ENCODE data around the gene PBOV1.

PBOV1 gene

DNA sequence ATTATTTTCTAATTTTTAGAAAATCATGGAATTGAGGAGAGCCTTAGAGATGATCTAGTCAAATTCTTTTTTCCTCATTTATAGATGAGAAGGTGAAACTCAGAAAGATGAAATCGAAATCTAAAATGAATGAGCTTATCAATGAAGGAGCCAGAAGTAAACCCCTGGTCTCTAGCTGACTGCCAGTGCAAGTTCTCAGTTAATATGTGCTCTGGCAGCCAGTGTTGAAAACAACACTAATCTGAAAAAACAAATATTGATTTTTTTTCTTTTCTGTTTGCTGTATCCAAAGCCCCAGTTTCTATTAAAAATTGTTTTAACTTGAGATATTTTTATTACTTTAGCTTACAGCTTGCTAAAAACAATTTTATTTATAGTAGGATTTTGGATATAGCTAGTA lies 21.5 kb upstream of the PBOV1 start:
- TF ChIP-seq, protein P1, sequence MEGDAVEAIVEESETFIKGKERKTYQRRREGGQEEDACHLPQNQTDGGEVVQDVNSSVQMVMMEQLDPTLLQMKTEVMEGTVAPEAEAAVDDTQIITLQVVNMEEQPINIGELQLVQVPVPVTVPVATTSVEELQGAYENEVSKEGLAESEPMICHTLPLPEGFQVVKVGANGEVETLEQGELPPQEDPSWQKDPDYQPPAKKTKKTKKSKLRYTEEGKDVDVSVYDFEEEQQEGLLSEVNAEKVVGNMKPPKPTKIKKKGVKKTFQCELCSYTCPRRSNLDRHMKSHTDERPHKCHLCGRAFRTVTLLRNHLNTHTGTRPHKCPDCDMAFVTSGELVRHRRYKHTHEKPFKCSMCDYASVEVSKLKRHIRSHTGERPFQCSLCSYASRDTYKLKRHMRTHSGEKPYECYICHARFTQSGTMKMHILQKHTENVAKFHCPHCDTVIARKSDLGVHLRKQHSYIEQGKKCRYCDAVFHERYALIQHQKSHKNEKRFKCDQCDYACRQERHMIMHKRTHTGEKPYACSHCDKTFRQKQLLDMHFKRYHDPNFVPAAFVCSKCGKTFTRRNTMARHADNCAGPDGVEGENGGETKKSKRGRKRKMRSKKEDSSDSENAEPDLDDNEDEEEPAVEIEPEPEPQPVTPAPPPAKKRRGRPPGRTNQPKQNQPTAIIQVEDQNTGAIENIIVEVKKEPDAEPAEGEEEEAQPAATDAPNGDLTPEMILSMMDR (IDR thresholded peaks at IDR 0.05; ENCODE audit: control insufficient read depth, extremely low read depth, insufficient read depth): no peak
- no peak overlapping the region for H3K4me3 ChIP-seq (ENCODE audit: low read depth, low read length)
- DNase-seq (ENCODE audit: low read depth): no peak

DNA sequence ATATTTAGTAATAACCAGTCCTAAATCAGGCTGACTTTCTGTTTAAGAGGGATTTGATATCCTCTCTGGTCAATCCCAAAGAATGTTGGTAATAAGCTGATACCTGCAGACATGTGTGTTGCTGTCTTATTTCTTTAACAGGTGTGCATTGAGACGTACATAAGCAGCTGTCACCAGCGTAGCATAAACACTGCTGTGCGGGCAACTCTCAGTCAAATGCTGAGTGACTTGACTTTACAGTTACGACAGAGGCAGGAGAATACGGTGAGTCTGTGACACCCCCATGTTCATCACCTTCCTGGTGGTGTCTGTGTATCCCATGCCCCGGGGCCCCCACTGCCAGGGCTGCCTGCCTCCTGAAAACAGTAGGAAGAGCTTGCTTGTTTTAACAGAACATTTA lies 20.1 kb upstream of the PBOV1 start:
- no peak for DNase-seq (ENCODE audit: low read depth)
- TF ChIP-seq, protein P1 (IDR thresholded peaks at IDR 0.05; ENCODE audit: control insufficient read depth, extremely low read depth, insufficient read depth): no peak
- H3K4me3 ChIP-seq (ENCODE audit: low read depth, low read length): no peak overlapping the region

DNA sequence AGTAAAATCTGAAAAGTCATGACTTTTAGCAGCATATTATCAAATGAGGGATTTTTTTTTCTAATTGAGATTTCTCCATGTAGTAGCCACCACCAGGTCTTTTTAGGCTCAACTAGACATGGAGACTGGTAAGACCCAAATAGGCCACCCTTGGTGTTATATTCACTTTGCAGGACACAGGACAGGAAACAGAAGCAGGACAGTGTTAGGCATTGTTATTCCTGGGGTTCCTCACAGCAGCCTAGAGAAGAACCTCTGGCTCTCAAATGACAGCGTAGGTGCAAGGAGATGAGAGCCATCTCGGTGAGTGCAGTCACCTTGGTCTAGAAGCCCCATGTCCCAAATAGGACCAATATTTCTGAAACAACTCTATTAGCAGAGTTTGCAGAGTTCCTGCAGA lies 19.2 kb upstream of the PBOV1 start:
- DNase-seq (ENCODE audit: low read depth): no peak
- H3K4me3 ChIP-seq (ENCODE audit: low read depth, low read length): no peak overlapping the region
- TF ChIP-seq, protein P1 (IDR thresholded peaks at IDR 0.05; ENCODE audit: control insufficient read depth, extremely low read depth, insufficient read depth): no peak

DNA sequence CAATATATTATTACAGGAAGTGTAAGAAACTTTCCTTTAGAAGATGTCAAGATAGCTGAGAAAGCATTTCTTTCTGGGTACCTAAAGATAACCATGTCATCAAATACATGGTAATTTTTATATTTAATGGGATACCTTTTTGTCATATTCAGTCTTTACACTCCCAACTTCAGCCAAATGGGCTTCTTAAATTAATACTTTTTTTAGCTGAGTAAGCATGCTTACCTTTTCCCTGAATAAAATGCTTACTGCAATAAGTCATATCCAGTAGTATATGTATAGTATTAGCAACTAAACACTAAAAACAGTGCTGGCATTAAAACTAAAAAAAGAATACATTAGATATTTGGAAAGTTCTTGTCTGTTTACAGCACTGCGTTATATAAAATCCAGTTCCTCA lies 17.4 kb upstream of the PBOV1 start:
- TF ChIP-seq, protein P1 (IDR thresholded peaks at IDR 0.05; ENCODE audit: control insufficient read depth, extremely low read depth, insufficient read depth): no peak
- no peak overlapping the region for H3K4me3 ChIP-seq (ENCODE audit: low read depth, low read length)

DNA sequence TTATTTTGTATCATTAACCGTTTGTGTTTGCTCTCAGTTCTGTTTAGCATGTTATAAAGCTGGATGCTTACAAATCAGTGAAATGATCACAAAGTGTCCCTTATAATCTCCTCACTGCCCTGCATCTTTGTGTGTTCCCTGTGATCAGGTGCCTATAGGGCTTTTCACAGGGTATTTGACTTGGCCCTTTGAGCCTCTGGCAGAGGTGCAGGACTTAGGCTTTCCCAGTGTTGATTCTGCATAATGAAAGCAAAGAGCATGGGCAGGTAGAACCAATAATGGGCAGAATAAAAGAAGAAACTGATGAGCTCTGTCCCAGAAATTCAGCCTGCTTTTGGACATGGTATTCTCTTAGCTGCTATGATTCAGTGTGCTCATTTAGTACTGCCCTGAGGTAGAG lies 16.9 kb upstream of the PBOV1 start:
- DNase-seq (ENCODE audit: low read depth): peak; percentile 95
- no peak overlapping the region for H3K4me3 ChIP-seq (ENCODE audit: low read depth, low read length)
- TF ChIP-seq, protein P1 (IDR thresholded peaks at IDR 0.05; ENCODE audit: control insufficient read depth, extremely low read depth, insufficient read depth): no peak

More for the DNA sequence above, 17.4 kb upstream of the PBOV1 start:
- DNase-seq (ENCODE audit: low read depth): no peak

DNA sequence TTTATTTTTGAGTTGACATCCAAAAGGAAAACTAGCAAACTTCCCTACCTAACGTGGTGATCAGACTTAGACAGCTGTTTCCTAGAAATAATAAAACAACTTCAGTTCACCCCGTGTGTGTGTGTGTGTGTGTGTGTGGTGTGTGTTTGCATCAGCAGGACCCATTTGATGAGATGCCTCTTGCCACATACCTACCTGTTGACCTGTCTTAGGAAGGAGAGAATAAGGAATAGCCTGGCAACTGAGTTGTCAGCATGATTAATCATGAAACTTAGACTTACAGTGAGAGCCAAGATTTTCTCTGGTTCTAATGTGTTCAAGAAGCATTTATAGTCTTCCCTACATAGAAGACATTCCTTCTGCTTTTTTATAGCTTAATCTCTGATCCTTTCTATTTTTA lies 16.1 kb upstream of the PBOV1 start:
- TF ChIP-seq, protein P1 (IDR thresholded peaks at IDR 0.05; ENCODE audit: control insufficient read depth, extremely low read depth, insufficient read depth): no peak
- no peak for DNase-seq (ENCODE audit: low read depth)
- no peak overlapping the region for H3K4me3 ChIP-seq (ENCODE audit: low read depth, low read length)

DNA sequence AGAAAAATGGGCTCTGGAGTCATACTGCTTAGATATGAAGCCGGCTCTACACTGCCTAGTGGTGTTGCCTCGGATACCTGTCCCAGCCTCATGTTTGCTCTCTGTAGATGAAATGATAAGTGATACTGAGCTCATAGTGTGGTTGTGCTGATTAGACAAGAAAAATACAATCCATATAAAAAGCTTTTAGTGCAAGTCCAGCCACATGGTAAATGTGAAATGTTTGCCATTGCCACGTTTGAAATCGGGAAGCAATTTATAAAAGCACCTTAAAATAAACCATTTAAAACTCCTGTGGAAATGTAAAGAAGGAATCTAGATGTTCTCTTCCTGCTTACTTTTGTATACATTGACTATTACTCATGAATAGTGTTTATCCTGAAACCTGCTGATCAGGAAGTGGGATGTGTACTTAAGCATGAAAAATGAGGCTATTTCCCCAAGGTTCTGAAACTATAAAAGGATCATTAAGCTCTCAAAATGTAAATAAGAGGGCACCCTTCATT lies 13.1 kb upstream of the PBOV1 start:
- peak; percentile 98 for DNase-seq (ENCODE audit: low read depth)

More for the DNA sequence above, 13.1 kb upstream of the PBOV1 start:
- peak overlapping the region; percentile 20; the same call in 1 of the 2 replicates for H3K4me3 ChIP-seq (ENCODE audit: low read depth, low read length)
- TF ChIP-seq, protein P1 (IDR thresholded peaks at IDR 0.05; ENCODE audit: control insufficient read depth, extremely low read depth, insufficient read depth): no peak

Measured in LNCaP clone FGC (cell line).